SK-N-SH treated with all-trans-retinoic acid at 6 μM for 48 hours (cell line): Measurements from ENCODE around the gene CDHR3.

Source experiments
- BACH2 ChIP-seq: fragments of 250-450 bp; sonication (Bioruptor Pico); IDR thresholded peaks from 2 replicates; pipeline ENCODE4 v1.9.0; 2021; ENCODE audit warnings: mild to moderate bottlenecking, borderline replicate concordance
- RARB ChIP-seq: fragments of 250-450 bp; sonication (Bioruptor Pico); IDR thresholded peaks from 2 replicates; pipeline ENCODE4 v1.8.0; 2021; ENCODE audit warnings: mild to moderate bottlenecking, moderate library complexity
- ZC3H10 ChIP-seq: fragments of 250-450 bp; sonication (Bioruptor Pico); IDR thresholded peaks from 2 replicates; pipeline ENCODE4 v1.5.1; 2021; ENCODE audit warnings: mild to moderate bottlenecking, moderate library complexity
- ZFP3 ChIP-seq: fragments of 250-450 bp; sonication (Bioruptor Pico); IDR thresholded peaks from 2 replicates; pipeline ENCODE4 v1.5.0; 2020; ENCODE audit warnings: mild to moderate bottlenecking, moderate library complexity
- ZNF565 ChIP-seq: fragments of 450-650 bp; formaldehyde crosslinking; conservative IDR thresholded peaks from 2 replicates; pipeline ENCODE4 v1.5.0; 2020; ENCODE audit warnings: low read depth, mild to moderate bottlenecking, moderate library complexity
- TF ChIP-seq, protein P1 (sequence below): fragments of 250-450 bp; sonication (Bioruptor Pico); IDR thresholded peaks from 2 replicates; pipeline ENCODE4 v1.5.1; 2020; ENCODE audit warnings: low read depth, mild to moderate bottlenecking, moderate library complexity

DNA sequence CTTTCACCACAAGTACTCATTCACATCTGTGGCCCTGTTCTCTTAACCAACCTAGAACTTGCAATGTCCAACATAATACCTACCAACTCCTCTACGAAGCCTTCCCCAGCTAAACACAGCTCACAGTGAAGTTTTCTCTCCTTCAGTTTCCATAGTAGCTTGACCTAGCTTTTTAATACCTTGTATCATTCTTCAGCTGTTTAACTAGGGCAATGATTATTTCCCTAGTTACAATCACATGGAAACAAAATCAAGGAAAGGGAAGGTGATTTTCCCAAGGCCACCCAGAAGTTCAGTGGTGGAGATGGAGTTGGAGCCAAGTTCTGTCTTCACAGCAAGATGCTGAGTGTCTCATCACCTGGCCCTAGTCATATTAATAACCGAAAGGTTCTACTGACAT is 16.3 kb downstream of the CDHR3 start:
- no peak for TF ChIP-seq BACH2 (CRISPR knock-in tag)
- no peak for TF ChIP-seq RARB (CRISPR knock-in tag)
- no peak for TF ChIP-seq ZNF565
- TF ChIP-seq ZC3H10 (CRISPR knock-in tag) = no peak
- TF ChIP-seq, protein P1, sequence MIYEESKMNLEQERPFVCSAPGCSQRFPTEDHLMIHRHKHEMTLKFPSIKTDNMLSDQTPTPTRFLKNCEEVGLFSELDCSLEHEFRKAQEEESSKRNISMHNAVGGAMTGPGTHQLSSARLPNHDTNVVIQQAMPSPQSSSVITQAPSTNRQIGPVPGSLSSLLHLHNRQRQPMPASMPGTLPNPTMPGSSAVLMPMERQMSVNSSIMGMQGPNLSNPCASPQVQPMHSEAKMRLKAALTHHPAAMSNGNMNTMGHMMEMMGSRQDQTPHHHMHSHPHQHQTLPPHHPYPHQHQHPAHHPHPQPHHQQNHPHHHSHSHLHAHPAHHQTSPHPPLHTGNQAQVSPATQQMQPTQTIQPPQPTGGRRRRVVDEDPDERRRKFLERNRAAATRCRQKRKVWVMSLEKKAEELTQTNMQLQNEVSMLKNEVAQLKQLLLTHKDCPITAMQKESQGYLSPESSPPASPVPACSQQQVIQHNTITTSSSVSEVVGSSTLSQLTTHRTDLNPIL (CRISPR knock-in tag) = no peak
- no peak for TF ChIP-seq ZFP3 (CRISPR knock-in tag)
